Sigmoid colon (tissue), 7 donors: ENCODE measurements around the gene LYSMD2. TPM values are rescaled to one million over a fixed set of nuclear protein-coding genes. Genes with fewer than 3 reads are reported as not detected.

Experiments
- DNase-seq: peaks from one replicate; pipeline ENCODE4 v3.0.0-alpha.2; 2019
- H3K27ac ChIP-seq, 4 donors: fragments of 200-600 bp; sonication (generic); one replicate each; pipeline ENCODE4 v1.5.1; 2016 to 2019; ENCODE audit warnings: mild to moderate bottlenecking in 1 of 4
- H3K27me3 ChIP-seq, 3 donors: fragments of 200-600 bp; sonication (generic); one replicate each; pipeline ENCODE4 v1.5.1; 2019; ENCODE audit warnings: mild to moderate bottlenecking in 1 of 3
- H3K36me3 ChIP-seq, 4 donors: fragments of 200-600 bp; sonication (generic); one replicate each; pipeline ENCODE4 v1.5.1; 2016 to 2019
- H3K4me1 ChIP-seq, 4 donors: fragments of 200-600 bp; sonication (generic); one replicate each; pipeline ENCODE4 v1.5.1; 2017 to 2019
- H3K4me3 ChIP-seq, 4 donors: fragments of 200-600 bp; sonication (generic); one replicate each; pipeline ENCODE4 v1.5.1; 2017 to 2019; ENCODE audit warnings: mild to moderate bottlenecking in 2 of 4, moderate library complexity in 1 of 4
- H3K9me3 ChIP-seq, 4 donors: fragments of 200-600 bp in 3 of 4; sonication (generic) in 3 of 4; one replicate each; pipeline versions ENCODE4 v1.5.1 to v1.6.1; 2013 to 2019
- CTCF ChIP-seq, 4 experiments: fragments of 450-650 bp in 3 of 4; fragments of 200-600 bp in 1 of 4; IDR thresholded peaks; one replicate each; pipeline ENCODE4 v1.5.1; 2016 to 2019; ENCODE audit warnings: antibody characterized with exemption in 4 of 4, mild to moderate bottlenecking in 3 of 4, moderate library complexity in 2 of 4
- EP300 ChIP-seq, 4 donors: sonication (generic); formaldehyde crosslinking; IDR thresholded peaks; one replicate each; pipeline ENCODE4 v1.6.1; 2017; ENCODE audit warnings: antibody characterized with exemption in 4 of 4
- POLR2A ChIP-seq, 2 donors: fragments of 450-650 bp; IDR thresholded peaks; one replicate each; pipeline ENCODE4 v1.6.1; 2016; ENCODE audit warnings: antibody characterized with exemption in 2 of 2, mild to moderate bottlenecking in 2 of 2, moderate library complexity in 2 of 2
- POLR2AphosphoS5 ChIP-seq, 4 donors: sonication (generic); formaldehyde crosslinking; IDR thresholded peaks; one replicate each; pipeline ENCODE4 v1.6.1; 2017; ENCODE audit warnings: antibody characterized with exemption in 4 of 4
- WGBS, 2 donors: extraction: QIAGEN DNeasy Blood & Tissue Kit; methylation state at CpG; one replicate each; pipeline ENCODE4 v1.1.7; 2013; 5-methylcytosine and 5-hydroxymethylcytosine counted together
- intact Hi-C: fragments of 100-400 bp; cut with DNase I; formaldehyde crosslinking; loops from one replicate; pipeline ENCODE4 v1.15.1; 2023
- polyA plus RNA-seq, 3 donors: library from polyadenylated mRNA; stranded (reverse); fragments of 200-250 nt; gene quantifications; one replicate each; pipeline ENCODE4 v1.2.3, GENCODE V29; 2013
- total RNA-seq, 4 donors: library from RNA; depleted of rRNA; stranded (reverse); fragments of >200 nt; gene quantifications; one replicate each; pipeline ENCODE4 v1.1.0, GENCODE V29; 2016
- donor health status: healthy with polysubstance abuse.
- donor health status: Bipolar disorder and iron deficiency.
- donor health status: healthy.

The LYSMD2 gene
- total and polyA plus RNA-seq, 7 donors: 6.7 to 28.5 (median 15.8) TPM

DNA sequence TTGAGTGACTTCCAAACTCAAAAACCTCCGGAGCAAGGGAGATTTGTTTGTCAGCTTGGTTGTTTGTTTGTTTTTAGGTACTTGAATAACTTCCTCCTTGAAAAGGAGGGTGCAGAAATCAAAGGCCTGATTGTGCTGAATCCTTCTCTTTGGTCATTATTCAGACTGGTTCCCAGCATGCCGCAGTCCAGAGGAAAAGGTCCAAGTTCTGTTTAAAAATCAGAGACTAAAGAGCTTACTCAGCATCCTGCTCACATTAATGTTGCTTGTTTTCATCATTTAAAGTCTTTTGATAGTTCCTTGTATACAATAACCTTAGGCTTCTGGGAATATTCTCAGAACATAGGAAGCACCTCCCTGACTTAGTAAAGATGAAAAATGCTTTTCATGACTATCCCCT lies 57.1 kb downstream of the LYSMD2 start:
- H3K36me3 ChIP-seq: no peaks in the 10 kb centered on the region
- no peak overlapping the region for H3K27ac ChIP-seq
- peaks cover 0 to 8% (median 4%) of the 10 kb centered on the region in 4 donors for H3K4me1 ChIP-seq
- intact Hi-C loops: no loop called here
- no peaks in the 10 kb centered on the region for H3K9me3 ChIP-seq
- TF ChIP-seq EP300 (IDR thresholded peaks at IDR 0.05) (no peak), POLR2A (IDR thresholded peaks at IDR 0.05) (no peak), POLR2AphosphoS5 (IDR thresholded peaks at IDR 0.05) (no peak), CTCF (IDR thresholded peaks at IDR 0.05) (no peak)
- 34 to 49% methylated on average over 2 of the region's 2 CpGs for WGBS, 2 donors
- no peak overlapping the region for H3K4me3 ChIP-seq
- peaks cover 0 to 32% (median 3%) of the 10 kb centered on the region in 3 donors for H3K27me3 ChIP-seq
- DNase-seq: no peak

GRCh38 chr15:51678096-51678495 lies 59.4 kb downstream of the LYSMD2 start:
- TF ChIP-seq POLR2AphosphoS5 (IDR thresholded peaks at IDR 0.05): no peak
- no peak for TF ChIP-seq EP300 (IDR thresholded peaks at IDR 0.05)
- H3K4me1 ChIP-seq: peaks cover 0 to 8% (median 4%) of the 10 kb centered on the region in 4 donors
- H3K36me3 ChIP-seq: no peaks in the 10 kb centered on the region
- peaks cover 0 to 24% (median 3%) of the 10 kb centered on the region in 3 donors for H3K27me3 ChIP-seq
- DNase-seq: no peak
- 56 to 72% methylated on average over 2 of the region's 2 CpGs for WGBS, 2 donors
- H3K9me3 ChIP-seq: no peaks in the 10 kb centered on the region
- intact Hi-C loops: no loop called here
- H3K27ac ChIP-seq: no peak overlapping the region
- no peak overlapping the region for H3K4me3 ChIP-seq

- Histone ChIP-seq H3K27ac (no peak overlapping the region), H3K27me3 (peaks cover 0 to 19% (median 3%) of the 10 kb centered on the region in 3 donors), H3K36me3 (no peaks in the 10 kb centered on the region), H3K4me1 (peaks cover 0 to 8% (median 4%) of the 10 kb centered on the region in 4 donors), H3K9me3 (no peaks in the 10 kb centered on the region), H3K4me3 (no peak overlapping the region)
- TF ChIP-seq CTCF (IDR thresholded peaks at IDR 0.05): no peak
- no peak for TF ChIP-seq POLR2AphosphoS5 (IDR thresholded peaks at IDR 0.05)
- TF ChIP-seq POLR2A (IDR thresholded peaks at IDR 0.05): no peak
- no peak for TF ChIP-seq EP300 (IDR thresholded peaks at IDR 0.05)
- intact Hi-C loops: no loop called here
- 88 to 95% methylated on average over 2 of the region's 2 CpGs for WGBS, 2 donors
- no peak for DNase-seq
These were observed 60.0 kb downstream of the LYSMD2 start for GRCh38 chr15:51677452-51677851.

- intact Hi-C loops: no loop called here
- no peak for DNase-seq
- H3K27me3 ChIP-seq: peaks cover 0 to 15% (median 3%) of the 10 kb centered on the region in 3 donors
- H3K4me1 ChIP-seq: peaks cover 0 to 8% (median 4%) of the 10 kb centered on the region in 4 donors
- WGBS, 2 donors: 100% methylated on average over 1 of the region's 1 CpG
- H3K4me3 ChIP-seq: no peak overlapping the region
- H3K36me3 ChIP-seq: no peaks in the 10 kb centered on the region
- H3K9me3 ChIP-seq: no peaks in the 10 kb centered on the region
- no peak for TF ChIP-seq POLR2A (IDR thresholded peaks at IDR 0.05)
- no peak for TF ChIP-seq CTCF (IDR thresholded peaks at IDR 0.05)
- TF ChIP-seq POLR2AphosphoS5 (IDR thresholded peaks at IDR 0.05): no peak
- TF ChIP-seq EP300 (IDR thresholded peaks at IDR 0.05): no peak
- H3K27ac ChIP-seq: no peak overlapping the region
These were observed 60.4 kb downstream of the LYSMD2 start for GRCh38 chr15:51677021-51677420.

DNA sequence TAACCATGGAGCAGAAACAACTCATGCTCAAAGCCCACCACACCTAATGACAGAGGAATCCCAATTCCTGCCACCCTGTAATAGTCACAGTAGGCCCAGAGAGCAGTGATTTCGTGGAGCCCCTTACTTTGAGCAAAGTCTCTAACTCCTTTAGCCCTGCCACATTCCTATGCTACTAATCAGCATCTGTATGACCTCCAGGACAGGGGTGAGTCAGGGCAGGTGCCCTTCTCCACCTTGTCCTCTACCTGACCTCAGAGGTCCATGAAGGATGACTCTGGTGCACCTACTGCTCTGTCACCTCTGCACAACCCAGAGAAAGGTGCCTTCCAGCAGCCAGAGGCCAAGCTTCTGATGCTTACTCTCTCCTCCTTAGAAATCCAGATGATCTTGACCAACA lies 62.2 kb downstream of the LYSMD2 start:
- H3K36me3 ChIP-seq: no peaks in the 10 kb centered on the region
- DNase-seq: no peak
- intact Hi-C loops: no loop called here
- TF ChIP-seq EP300 (IDR thresholded peaks at IDR 0.05) (no peak), POLR2AphosphoS5 (IDR thresholded peaks at IDR 0.05) (no peak), POLR2A (IDR thresholded peaks at IDR 0.05) (no peak), CTCF (IDR thresholded peaks at IDR 0.05) (no peak)
- no peaks in the 10 kb centered on the region for H3K9me3 ChIP-seq
- no peak overlapping the region for H3K4me3 ChIP-seq
- 34 to 52% methylated on average over 1 of the region's 1 CpG for WGBS, 2 donors
- no peaks in the 10 kb centered on the region for H3K4me1 ChIP-seq
- H3K27ac ChIP-seq: no peak overlapping the region
- H3K27me3 ChIP-seq: no peaks in the 10 kb centered on the region

Other genes with a start within 250 kb of the LYSMD2 start
- 10 to 100 TPM; 34.6 to 64.5 (median 50.5) TPM for gene DMXL2, start 114.9 kb downstream of the LYSMD2 start, total RNA-seq
- 10 to 100 TPM in 2 of 3 donors, 1 to 10 TPM in 1; 5.5 to 24.9 (median 14.4) TPM for gene DMXL2, start 114.9 kb downstream of the LYSMD2 start, polyA plus RNA-seq
- 1 to 10 TPM; 1.1 to 2.1 (median 1.9) TPM for gene SCG3, start 56.2 kb downstream of the LYSMD2 start, total RNA-seq
- gene SCG3, start 56.2 kb downstream of the LYSMD2 start, polyA plus RNA-seq: 1 to 10 TPM in 1 of 3 donors, under 1 TPM in 2; under 0.01 to 1.2 (median 0.23) TPM
- gene TMOD2, start 13.9 kb upstream of the LYSMD2 start, total RNA-seq: 10 to 100 TPM; 18.1 to 32.5 (median 22.7) TPM
- 1 to 10 TPM; 1.4 to 4.8 (median 2.7) TPM for gene TMOD2, start 13.9 kb upstream of the LYSMD2 start, polyA plus RNA-seq
- 10 to 100 TPM; 10.7 to 17.9 (median 15.0) TPM for gene TMOD3, start 92.0 kb upstream of the LYSMD2 start, total RNA-seq
- 10 to 100 TPM; 13.2 to 23.1 (median 17.9) TPM for gene TMOD3, start 92.0 kb upstream of the LYSMD2 start, polyA plus RNA-seq
- gene LEO1, start 234.1 kb upstream of the LYSMD2 start, total RNA-seq: 10 to 100 TPM in 3 of 4 donors, 1 to 10 TPM in 1; 7.4 to 15.3 (median 13.0) TPM
- gene LEO1, start 234.1 kb upstream of the LYSMD2 start, polyA plus RNA-seq: 10 to 100 TPM; 17.4 to 40.0 (median 25.5) TPM